Ramos (cell line): ENCODE data around the gene RIPK1.
"Not testable (repeated sequence)": the region's sequence is repeated elsewhere in the genome, so short reads cannot be mapped to it uniquely, and the experiment has no call there.

Experiments
- in situ Hi-C: fragments of 300-500 bp; cut with MboI; formaldehyde crosslinking; loops from one replicate; pipeline ENCODE4 v1.14.3; 2022; ENCODE audit warnings: low sequenced_read_pairs; ENCODE audit not compliant: unreplicated experiment

Gene RIPK1

DNA sequence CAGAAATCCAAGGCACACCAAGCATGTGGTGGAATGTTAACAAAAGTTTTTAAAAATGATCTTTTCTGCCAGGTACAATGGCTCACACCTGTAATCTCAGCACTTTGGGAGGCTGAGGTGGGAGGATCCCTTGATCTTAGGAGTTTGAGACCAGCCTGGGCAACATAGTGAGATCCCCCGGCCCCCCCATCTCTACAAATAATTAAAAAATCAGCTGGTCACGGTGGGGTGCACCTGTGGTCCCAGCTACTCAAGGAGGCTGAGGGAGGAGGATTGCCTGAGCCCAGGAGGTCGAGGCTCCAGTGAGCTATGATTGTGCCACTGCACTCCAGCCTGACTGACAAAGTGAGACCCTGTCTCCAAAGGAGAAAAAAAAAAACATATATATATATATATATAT, 8.0 kb downstream of the RIPK1 start:
- in situ Hi-C loops: no loop called here

DNA sequence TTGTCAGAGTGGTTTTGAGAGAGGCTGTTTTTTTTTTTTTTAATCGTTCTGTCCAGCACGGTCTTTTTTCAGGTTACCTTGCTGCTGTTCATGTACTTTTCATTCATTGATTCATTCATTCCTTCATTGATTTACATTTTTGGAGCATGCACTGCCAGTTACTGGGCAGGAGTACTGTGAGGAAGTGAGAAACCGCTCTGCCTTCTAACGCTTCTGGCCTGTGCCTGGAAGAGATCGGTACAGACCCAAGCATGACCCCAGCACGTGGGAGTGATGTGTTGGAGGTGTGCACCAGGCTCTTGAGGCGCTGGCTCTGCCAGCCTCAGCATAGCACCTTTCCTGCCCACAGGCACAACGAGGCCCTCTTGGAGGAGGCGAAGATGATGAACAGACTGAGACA, 9.1 kb downstream of the RIPK1 start:
- in situ Hi-C loops: no loop called here

DNA sequence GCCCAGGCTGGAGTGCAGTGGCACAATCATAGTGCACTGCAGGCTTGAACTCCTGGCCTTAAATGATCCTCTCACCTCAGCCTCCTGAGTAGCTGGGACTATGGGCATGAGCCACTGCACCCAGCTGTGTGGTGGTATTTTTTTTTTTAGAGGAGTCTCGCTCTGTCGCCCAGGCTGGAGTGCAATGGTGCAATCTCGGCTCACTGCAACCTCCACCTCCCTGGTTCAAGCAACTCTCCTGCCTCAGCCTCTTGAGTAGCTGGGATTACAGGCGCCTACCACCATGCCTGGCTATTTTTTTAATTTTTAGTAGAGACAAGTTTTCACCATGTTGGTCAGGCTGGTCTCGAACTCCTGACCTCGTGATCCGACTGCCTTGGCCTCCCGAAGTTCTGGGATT, 10.7 kb downstream of the RIPK1 start:
- in situ Hi-C loops: not testable (repeated sequence)

DNA sequence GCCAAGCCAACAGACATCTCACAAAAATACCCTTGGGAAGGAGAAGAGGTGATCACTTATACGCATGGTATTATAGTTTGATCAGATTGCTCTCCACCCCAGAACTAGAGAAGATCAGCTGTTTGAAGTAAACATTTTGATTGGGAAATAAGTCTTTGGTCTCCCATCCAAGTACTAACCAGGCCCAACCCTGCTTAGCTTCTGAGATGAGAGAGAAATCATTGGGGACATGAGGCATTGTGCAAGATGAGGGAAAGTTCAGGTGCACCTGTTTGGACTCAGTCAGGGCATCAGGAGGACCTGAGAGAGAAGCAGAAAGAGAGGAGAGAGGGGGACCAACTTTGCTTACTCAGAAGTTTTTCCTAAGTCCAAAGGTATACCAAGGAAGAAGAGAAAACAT, 11.4 kb downstream of the RIPK1 start:
- in situ Hi-C loops: no loop called here

DNA sequence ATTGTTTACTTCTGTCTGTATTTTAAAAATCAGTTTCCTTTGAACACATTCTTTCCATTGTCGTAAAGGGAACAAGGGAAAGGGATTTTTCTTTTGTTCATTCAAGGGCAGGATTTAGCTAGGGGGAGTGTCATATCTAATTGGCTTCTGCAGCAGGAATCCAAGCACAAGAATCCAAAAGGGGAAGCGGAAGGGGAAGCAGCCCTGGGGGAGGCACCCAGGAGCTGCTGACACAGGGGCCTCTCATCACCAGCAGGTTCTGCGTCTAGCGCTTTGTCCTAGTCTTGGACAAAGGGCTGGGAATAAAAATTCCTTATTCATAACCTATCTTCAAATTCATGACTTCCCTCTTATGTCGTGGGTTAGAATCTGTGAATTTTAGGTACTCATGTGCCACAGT, 13.7 kb downstream of the RIPK1 start:
- in situ Hi-C loops: no loop called here

DNA sequence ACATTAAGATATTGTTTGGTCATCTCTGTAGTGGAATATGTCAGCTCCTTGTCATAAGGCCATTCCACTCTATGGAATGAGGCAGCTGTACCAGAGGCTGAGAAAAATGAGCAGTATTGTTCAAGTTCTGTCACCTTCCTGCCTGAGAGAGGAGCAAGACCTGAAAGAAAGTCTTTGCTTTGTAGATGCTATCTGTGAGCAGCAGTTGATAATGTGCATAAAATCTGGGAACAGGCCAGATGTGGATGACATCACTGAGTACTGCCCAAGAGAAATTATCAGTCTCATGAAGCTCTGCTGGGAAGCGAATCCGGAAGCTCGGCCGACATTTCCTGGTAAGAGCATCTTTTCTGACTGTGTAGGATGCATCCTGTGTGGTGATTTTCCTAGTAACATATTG, 16.8 kb downstream of the RIPK1 start:
- in situ Hi-C loops: no loop called here

DNA sequence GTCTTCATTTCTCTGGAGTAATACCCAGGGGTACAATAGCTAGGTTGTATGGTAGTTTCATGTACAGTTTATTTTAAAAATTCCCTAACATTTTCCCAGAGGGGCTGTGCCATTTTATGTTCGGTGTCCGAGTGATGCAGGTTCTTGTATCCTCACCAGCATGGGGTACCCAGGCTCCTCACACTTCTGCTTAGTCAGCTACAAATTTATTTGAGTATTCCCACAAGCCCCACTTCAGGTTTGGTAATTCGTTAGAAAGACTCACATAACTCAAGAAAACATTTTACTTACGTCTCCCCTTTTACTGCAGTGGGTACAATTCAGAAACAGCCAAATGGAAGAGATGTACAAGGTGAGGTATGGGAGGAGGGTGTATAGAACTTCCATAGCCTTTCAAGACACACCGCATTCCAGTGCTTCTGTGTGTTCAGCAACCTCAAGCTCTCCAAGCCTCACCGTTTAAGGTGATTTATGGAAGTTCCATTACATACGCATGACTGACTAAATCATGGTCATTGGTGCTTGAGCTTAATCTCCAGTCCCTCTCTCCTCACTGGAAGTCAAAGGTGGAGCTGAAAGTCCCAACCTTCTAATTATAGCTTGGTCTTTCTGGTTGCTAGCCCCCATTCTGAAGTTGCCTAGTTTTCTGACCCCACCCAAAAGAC, 18.1 kb downstream of the RIPK1 start:
- in situ Hi-C loops: no loop called here

DNA sequence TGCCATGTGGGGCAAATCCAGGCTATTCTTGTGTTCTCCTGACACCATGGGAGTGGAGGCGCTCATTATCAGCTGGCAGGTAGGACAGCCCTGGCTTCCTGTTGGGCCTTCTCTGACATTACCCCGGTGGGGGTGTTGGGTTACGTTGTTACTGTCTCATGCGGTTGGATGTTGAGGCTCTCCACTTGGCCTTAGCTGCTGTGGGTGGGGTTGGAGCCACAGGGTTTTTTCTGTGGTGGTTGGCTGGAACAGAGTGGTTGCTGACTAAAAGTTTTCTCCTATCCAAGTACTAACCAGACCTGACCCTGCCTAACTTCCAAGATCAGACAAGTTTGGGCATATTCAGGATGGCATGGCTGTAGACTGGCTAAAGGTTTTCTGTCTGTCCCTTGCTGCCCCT, 20.2 kb downstream of the RIPK1 start:
- in situ Hi-C loops: no loop called here

DNA sequence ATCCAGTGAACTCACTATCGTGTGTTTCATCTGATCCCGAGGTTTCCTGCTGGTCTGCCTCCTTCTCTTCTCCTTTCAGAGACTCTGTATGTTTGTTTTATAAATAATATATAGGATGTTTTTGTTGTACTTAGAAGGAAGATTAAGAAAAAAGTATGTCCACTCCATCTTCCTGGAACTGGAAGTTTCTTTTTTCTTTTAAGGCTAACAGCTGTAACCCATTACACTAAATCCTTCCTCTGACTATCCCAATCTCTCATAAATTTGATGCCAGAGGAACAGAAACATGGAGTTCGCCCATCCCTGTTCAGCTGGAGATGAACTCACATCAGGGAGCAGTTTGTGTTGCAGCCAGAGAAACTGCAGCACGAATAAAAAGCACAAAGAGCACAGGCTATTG, 20.7 kb downstream of the RIPK1 start:
- in situ Hi-C loops: no loop called here

DNA sequence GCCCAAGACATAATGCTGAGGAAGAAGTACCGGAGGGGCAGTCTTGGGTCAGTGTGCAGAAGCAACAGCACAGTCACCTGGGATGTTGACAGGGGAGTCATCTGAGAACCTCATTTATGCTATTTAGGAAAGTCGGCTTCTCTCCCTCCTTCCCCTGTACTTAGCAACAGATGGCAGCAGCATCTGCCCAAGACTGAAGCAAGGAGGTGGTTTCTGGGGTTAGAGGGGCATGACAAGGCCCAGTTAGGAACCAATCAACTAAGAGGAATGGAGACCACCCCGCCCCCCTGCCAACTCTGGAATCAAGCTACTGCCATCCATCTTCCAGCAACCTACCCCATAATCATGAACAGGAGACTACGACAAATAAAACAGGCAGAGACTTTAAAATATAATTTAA, 21.7 kb downstream of the RIPK1 start:
- in situ Hi-C loops: no loop called here

DNA sequence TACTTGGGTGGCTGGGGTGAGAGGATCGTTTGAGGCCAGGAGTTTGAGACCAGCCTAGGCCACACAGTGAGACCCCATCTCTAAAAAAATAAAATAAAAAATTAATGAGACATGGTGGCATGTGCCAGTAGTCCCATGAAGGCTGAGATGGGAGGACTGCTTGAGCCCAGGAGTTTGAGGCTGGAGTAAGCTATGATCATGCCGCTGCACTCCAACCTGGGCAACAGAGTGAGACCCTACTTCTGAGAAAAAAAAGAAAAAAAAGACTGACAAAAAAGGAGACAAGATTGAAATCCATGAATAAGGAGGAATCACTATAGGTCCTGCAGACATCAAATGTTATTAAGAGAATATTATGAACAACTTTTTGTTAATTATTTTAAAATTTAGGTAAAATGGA, 26.5 kb downstream of the RIPK1 start:
- in situ Hi-C loops: no loop called here

DNA sequence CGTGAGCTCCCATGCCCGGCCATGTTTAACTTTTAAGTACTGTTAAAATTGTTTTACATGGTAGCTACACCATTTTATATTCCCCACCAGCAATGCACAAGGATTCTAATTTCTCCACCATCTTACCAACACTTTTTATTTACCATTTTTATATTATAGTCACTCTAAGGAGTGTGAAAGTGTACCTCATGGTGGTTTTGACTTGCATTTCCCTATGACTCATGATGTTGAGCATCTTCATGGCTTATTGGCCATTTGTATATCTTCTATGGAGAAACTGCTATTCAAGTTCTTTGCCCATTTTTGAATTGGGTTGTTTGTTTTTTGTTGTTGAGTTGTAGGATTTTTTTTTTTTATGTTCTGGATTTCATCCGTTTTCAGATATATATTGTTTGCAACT, 34.6 kb downstream of the RIPK1 start:
- in situ Hi-C loops: no loop called here

DNA sequence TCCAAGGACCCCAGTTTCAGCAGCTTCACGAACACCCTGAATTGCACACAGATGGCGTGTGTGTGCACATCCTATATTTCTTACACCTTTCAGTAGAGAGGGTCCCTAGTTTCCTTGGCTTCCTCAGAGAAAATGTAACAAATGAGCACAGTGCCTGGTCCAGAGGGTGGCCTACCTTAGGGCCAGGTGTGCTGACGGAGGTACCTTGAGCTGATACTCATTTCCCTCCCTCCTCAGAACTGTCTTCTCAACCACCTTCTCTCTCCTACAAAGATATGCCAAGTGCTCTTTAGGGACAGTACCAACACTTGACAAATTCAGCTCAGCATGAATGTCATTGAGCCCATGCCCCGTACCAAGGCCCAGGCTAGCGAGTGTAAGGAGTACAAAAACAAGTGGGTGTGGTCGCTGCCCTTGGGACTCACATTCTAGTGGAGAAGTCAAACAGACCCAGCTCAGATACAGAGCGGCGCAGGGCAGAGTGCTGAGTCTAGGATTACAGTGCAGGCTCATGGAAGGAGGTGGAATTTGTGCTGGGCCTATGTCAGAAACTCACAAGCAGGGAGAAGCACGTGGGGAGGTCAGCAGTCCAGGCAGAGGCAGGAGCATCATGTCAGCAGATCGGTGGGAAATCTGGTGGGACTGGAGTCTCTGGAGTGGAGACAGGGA, 40.6 kb downstream of the RIPK1 start:
- in situ Hi-C loops: no loop called here

DNA sequence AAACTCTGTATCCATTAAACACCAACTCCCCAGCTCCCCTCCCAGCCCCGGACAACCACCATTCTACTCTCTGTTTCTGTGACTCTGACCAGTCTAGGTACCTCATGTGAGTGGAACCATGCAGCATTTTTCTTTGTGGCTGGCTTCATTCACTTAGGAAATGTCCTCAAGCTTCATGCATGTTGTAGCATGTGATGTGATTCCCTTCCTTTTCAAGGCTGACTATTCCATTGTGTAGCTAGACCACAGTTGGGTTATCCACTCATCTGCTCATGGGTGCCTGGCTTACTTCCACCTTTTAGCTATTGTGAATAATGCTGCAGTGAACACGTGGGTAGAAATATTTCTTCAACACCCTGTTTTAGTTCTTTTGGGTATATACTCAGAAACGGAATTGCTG, 41.5 kb downstream of the RIPK1 start:
- in situ Hi-C loops: no loop called here

DNA sequence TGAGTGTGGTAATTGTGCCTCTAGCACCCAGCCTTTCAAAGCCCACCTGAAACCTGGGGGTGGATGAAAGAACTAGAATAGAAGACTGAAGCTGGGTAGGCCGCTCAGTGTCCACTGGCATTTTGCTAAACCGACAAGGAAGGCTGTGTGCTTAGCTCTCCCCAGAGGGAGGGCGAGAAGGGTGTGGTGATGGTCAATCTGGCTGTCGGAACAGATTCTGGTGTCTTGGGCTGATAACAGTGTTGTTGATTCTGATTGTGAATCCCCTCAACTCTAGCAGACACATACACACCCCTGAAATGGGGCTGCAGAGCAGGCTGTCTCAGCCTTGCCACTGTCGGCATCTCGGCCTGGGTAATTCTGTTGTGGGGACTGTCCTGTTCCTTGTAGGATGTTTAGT, 46.1 kb downstream of the RIPK1 start:
- in situ Hi-C loops: no loop called here

DNA sequence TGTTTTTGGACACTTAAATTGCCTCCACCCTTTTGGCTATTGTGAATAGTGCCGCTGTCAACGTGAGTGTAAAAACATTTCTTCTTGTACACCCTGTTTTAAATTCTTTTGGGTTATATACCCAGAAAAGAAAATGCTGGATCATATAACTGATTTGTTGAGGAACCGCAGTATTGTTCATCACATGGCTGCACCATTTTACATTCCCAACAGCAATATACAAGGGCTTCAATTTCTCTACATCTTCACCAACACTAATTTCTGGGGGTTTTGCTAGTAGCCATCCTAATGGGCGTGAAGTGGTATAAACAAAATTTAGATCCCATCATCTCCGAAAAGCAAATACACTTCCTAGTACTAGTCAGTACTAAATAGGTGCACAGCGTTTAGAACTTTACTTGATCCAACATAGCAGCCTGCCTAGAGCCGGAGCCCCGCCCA, 49.6 kb downstream of the RIPK1 start:
- in situ Hi-C loops: no loop called here

DNA sequence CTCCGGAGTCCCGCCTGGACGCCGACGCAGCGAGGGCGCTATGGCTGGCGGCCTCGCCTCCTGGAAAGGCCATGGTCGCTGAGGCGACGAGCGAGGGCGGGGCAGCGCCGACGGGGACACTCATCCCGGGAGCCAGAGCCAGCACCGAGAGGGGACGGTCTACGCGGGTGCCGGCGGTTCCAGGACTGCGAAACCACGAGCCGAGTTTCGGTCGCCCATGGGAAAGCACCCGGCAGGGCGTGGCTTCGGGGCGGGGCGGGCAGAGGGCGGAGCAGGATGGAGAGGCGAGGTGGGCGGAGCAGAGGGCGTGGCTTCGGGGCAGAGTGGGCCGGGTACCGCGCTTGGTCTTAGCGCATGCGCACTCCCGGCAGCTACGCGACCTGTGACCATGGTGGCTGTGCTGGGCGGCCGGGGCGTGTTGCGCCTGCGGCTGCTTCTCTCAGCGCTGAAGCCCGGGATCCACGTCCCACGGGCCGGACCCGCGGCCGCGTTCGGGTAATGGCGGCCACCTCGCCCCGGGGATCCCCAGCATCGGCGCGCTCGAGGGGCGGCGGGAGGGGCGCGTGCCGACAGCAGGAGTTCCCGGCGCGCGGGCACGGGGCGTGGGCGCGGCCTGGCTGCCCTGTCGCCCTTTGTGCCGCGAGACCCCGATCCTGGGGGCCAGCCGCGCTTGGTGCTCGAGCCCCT, 50.2 kb downstream of the RIPK1 start, which contains the start of gene BPHL:
TSS of gene BPHL (plus strand) at position 359 of the 687 bp plus-strand sequence. CDS start at position 389, 30 bp downstream.
- in situ Hi-C loops: no loop called here

DNA sequence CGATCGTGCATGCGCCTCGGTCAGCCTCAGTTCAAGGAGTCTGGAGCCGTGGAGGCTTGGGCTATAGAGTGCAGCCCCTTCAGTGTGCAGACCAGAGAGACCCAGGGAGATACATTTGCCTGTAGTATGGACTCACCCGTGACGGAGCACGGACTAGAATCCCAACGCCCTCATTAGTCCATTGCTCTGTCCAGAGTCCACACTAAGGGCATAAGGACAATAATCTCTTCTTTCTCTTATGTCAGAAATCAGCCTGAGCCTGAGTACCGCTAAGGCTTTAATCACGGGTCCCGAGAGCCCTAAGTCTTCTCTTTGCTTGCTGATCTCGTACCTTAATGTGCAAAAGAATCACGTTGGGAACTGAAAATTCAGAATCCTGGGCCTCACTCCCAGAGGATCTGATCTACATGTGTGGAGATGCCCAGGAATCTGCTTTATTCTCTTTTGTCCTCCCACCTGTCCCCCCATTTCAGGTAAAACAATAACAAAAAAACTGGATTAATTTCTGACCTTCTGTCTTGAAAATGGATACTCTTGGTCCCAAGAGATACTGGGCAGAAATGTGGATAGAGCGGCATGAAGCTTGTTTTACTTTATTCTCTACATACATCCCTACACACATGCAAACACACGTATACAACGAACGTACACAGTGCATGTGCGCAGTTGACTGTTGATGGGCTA, 50.9 kb downstream of the RIPK1 start:
- in situ Hi-C loops: no loop called here

DNA sequence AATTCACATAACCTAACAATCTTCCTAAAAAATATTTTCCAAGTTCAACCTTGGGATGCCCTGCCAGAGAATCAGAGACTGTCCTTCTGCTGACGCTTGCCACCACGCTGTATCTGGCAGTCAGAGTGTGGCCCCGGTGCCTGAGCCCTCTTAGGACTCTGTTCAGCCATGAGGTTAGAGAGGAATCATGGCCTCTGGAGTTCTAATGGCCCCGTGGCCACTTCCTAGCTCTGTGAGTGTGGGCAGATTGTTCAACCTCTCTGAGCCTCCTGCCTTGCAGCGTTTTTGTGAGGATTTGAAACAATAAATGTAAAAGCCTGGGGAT, 52.4 kb downstream of the RIPK1 start:
- in situ Hi-C loops: no loop called here

DNA sequence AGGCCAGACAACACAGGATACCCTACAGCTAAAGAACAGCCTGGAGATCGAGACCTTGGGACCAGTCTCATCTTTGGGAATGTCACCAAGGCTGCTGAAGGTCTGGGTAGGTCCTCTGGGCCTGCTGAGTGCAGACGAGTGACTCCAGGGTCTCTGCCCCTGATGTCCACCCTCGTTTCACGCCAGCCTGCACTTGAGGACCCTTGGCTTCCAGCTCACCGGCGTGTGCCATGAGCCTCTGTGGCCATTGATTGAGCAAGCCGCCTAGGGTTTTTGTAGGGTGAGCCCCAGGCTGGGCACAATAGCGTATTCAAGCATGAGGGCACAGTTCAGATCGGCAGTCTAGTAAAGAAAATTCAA, 54.5 kb downstream of the RIPK1 start:
- in situ Hi-C loops: no loop called here

DNA sequence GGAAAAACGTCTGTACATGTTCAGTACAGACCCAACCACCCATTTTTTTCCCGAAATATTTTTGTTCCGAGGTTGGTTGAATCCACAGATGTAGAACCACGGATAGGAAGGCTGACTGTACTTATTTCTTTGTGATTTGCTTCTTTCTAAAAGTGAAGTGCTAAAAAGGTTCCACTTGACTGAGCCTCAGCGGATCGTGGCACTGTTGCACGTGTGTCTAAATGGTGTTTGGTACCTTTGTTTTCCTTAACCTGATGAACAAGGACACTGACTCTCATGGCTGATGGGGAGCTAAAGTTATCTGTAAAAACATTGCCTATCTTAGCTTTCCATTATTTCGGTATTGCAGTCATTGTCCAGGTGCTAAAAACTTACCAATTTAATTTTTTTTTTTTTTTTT, 56.4 kb downstream of the RIPK1 start:
- in situ Hi-C loops: loop anchor here (5.0 kb wide), 1 partner anchor 128 kb away; no protein-coding TSS in a partner anchor
